Astrocyte of the spinal cord (primary cell): Measurements from ENCODE around the gene HS6ST3.

Source experiments
- DNase-seq: peaks from one replicate; pipeline ENCODE4 v3.0.0; 2011; ENCODE audit warnings: low read depth, low spot score
- H3K4me3 ChIP-seq: 2 replicates; pipeline ENCODE4 v1.5.1; 2011; ENCODE audit warnings: low read depth, mild to moderate bottlenecking, low read length, moderate library complexity
- CTCF ChIP-seq: IDR thresholded peaks from 2 replicates; pipeline ENCODE4 v1.5.1; 2012; ENCODE audit warnings: low read depth, mild to moderate bottlenecking, low read length, inconsistent platforms
- in situ Hi-C: cut with HindIII; loops from 2 replicates; pipeline ENCODE4 v1.10.0; 2017; ENCODE audit warnings: low sequenced_read_pairs

The HS6ST3 gene

GRCh38 chr13:96299235-96299634, 209.3 kb downstream of the HS6ST3 start:
- no peak for TF ChIP-seq CTCF
- in situ Hi-C loops: no loop called here

GRCh38 chr13:96308568-96308967, 218.7 kb downstream of the HS6ST3 start:
- in situ Hi-C loops: no loop called here
- TF ChIP-seq CTCF: no peak
- DNase-seq: no peak
- H3K4me3 ChIP-seq: no peak overlapping the region

More at GRCh38 chr13:96299235-96299634, 209.3 kb downstream of the HS6ST3 start:
- no peak overlapping the region for H3K4me3 ChIP-seq
- no peak for DNase-seq

- in situ Hi-C loops: no loop called here
- H3K4me3 ChIP-seq: no peak overlapping the region
- DNase-seq: no peak
- TF ChIP-seq CTCF: no peak
Measured at GRCh38 chr13:96314974-96315373, 225.1 kb downstream of the HS6ST3 start.

GRCh38 chr13:96338030-96338429, 248.1 kb downstream of the HS6ST3 start:
- no peak for DNase-seq
- H3K4me3 ChIP-seq: no peak overlapping the region
- TF ChIP-seq CTCF: no peak
- in situ Hi-C loops: no loop called here

GRCh38 chr13:96342286-96342685, 252.4 kb downstream of the HS6ST3 start:
- TF ChIP-seq CTCF: no peak
- no peak for DNase-seq
- in situ Hi-C loops: no loop called here
- no peak overlapping the region for H3K4me3 ChIP-seq

GRCh38 chr13:96342852-96343465, 253.1 kb downstream of the HS6ST3 start:
- no peak for TF ChIP-seq CTCF
- no peak overlapping the region for H3K4me3 ChIP-seq
- in situ Hi-C loops: no loop called here
- DNase-seq: no peak

GRCh38 chr13:96346921-96347320, 257.0 kb downstream of the HS6ST3 start:
- in situ Hi-C loops: no loop called here
- TF ChIP-seq CTCF: no peak
- no peak overlapping the region for H3K4me3 ChIP-seq
- no peak for DNase-seq
